Measurements from ENCODE around the gene EPHA10. TPM values are rescaled to one million over a fixed set of nuclear protein-coding genes. Genes with fewer than 3 reads are reported as not detected.
"Not testable (repeated sequence)": the region's sequence is repeated elsewhere in the genome, so short reads cannot be mapped to it uniquely, and the experiment has no call there.

The EPHA10 gene
- total RNA-seq, 1 donor from 2014 or later, result not detected

- DNase-seq (ENCODE audit: low read depth), result no peak
These were observed 12.1 kb upstream of the EPHA10 start for GRCh38 chr1:37776946-37777516.

DNA sequence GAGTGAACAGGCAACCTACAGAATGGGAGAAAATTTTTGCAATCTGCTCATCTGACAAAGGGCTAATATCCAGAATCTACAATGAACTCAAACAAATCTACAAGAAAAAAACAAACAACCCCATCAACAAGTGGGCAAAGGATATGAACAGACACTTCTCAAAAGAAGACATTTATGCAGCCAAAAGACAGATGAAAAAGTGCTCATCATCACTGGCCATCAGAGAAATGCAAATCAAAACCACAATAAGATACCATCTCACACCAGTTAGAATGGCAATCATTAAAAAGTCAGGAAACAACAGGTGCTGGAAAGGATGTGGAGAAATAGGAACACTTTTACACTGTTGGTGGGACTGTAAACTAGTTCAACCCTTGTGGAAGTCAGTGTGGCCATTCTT lies 6.5 kb upstream of the EPHA10 start:
- not testable (repeated sequence) for DNase-seq (ENCODE audit: low read depth)

DNA sequence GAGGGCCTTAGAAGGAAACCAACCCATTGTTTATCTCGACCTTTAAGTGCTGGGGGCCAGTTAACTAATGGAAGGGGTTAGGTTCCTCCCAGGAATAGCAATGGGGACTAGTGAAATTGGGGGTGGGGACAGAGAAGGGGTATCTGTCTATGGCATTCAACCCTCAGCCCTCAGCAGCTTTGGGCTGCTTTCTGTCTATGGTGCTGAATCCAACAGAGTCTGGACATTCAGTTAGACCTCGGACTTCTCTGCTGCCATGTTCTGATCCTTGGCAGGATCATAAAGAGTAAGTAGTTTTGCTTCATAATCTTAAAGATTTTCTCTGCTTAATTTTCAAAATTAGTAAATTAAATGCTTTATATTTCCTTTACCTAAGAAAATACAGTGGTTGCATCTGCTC lies 2.6 kb upstream of the EPHA10 start:
- DNase-seq (ENCODE audit: low read depth), result no peak

DNA sequence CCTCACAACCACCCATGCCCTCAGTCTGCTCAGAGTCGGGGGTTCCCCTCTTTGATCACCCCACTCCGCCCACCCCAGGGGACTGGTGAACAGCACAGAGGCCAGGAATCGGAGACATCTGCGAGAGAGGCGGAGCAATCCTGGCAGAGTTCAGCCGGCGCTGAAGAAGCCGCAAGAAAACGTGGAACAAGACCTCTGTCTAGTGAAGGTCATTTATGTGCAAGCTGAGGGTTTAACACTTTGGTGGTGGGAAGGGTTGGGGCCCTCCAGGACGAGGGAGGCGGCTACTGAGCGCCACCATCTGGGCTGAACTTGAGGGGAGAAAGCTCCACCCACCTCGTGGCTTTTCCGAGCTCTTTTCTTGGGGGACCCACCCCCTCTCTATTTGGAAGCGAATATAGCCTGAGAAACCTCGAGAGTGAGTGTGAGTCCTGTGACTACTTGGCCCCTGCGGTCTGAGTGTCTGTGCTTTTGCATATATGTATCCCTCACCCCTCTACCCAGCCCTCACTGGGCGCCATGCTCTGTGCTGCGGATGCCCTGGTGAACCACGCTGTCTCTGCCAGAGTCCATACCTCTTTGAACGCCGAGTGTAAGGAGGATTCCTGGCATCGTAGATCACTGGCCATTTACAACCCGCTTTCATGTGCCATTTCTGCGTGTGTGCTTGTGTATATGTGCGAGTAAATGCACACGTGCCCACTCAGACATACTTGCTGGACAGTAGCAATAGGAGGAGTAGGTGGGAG lies 1.2 kb upstream of the EPHA10 start:
- peak; percentile 3 for DNase-seq (ENCODE audit: low read depth)

GRCh38 chr1:37764414-37764825 lies 500 bp downstream of the EPHA10 start:
- DNase-seq (ENCODE audit: low read depth), result peak; percentile 29

- DNase-seq (ENCODE audit: low read depth), result no peak
These were observed 1.0 kb downstream of the EPHA10 start for GRCh38 chr1:37763791-37764413.

DNA sequence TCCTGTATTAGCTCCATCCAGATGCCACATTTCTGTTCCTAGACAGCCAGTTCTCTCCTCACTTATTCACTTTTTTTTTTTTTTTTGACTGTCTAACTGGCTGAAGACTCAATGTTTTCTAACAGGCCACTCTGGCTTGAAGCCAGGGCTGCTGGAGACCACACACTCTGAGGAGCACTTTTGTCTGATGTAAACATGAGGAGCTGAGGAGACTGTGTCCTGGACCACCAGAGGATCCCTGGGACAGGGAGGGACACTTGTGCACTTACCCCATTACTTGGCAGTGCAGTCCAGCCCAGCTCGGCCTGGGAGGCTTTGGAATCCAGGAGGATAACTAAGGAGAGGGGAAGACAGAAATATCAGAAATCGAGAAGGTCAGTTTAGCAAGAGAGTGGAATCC lies 2.4 kb downstream of the EPHA10 start:
- DNase-seq (ENCODE audit: low read depth), result no peak

DNA sequence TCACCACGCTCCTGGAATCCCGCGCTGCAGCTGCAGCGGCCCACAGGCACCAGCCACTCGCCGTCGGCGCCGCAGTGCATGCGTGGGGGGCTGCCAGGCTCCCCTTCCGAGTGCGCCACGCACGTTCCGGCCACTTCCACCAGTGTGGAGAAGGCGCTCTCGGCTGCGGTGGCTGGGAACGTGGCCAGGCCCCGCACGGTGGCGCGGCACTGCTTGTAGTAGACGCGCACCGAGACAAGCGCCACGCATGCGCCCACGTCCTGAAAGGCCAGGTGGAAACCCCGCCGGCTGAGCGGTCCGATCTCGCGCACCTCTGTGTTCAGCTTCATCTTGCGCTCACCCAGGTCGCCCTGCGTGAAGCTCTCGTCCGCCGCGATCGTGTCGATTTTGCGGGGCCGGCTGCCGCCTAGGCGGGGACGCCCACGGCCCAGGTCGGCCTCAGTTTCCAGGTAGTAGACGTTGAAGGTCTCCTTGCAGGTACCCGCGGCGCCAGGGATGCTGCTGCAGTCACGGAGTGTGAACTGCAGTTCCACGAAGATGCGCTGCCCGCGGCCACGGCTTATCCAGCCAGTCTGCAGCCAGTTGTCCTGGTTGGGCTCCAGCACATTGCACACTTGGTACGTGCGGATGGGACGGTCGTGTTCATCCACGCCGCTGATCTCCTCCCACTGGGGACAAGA lies 3.4 kb downstream of the EPHA10 start:
- DNase-seq (ENCODE audit: low read depth), result no peak

GRCh38 chr1:37759451-37759850 lies 5.5 kb downstream of the EPHA10 start:
- no peak for DNase-seq (ENCODE audit: low read depth)

DNA sequence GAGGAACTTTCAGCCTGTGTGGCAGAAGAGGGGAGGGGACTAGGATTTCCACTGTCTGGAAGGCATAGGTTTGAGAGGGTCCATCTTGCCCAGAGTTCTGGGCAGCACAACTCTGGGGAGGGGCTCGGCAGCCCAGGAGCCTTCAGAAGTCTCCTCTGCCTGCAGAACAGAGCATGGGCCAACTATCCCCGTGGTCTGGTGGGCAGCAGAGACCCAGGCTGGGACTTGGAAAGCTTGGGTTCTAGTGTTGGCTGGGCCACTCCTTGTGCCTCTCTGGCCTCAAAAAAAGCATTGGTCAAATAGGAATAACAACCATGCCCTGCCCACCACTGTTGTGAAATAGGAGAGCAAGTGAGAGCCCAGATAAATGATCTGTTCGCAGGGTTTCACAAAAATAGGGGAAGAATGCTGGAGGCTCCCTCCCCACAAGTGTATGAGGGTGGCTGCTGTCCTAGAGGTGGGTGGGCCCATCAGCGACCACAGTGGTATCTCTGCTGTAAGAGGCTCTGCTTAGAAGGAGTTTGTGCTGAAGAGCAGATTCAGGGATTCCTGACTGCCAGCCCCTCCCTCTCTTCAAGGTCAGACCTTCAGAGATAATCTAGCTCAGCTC lies 8.9 kb downstream of the EPHA10 start:
- DNase-seq (ENCODE audit: low read depth), result no peak

GRCh38 chr1:37755290-37755689 lies 9.6 kb downstream of the EPHA10 start:
- DNase-seq (ENCODE audit: low read depth), result no peak

DNA sequence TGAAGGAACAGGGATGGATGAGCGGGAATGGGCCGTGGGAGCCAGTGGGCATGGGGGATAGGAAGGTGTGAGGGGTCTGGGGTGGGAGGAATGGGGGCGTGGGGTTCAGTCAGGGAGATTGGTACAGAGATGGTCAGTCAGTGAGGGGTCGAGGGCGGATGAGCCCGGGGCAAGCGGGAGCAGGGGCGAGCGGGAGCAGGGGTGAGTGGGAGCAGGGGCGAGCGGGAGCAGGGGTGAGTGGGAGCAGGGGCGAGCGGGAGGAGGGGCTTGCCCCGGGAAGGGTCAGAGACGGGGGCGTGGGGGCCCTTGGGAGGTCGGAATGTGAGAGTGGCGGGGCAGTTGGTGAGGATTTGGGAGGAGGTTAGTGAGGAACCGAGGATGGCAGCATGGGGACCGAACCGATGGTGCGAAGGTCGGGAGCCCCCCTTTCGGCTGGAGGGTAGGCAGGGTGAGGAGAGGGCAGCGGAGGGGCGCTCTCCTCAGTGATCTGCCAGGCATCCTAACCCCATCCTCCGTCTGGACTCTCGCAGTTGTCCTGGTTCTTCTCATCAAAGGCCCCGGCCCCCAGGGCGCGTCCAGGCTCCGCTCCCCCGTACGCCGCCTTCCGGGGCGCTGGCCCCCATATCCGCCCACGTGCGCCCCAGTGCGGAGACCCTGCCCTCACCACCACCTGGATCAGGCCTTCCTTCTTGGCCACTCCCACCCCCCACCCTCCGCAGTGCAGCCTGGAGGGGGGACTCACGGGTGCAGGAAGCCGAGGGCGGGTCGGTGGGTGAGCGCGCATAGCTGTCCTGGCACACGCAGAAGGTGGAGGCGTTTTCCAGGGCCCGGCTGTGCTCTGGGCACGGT lies 11.2 kb downstream of the EPHA10 start:
- no peak for DNase-seq (ENCODE audit: low read depth)

DNA sequence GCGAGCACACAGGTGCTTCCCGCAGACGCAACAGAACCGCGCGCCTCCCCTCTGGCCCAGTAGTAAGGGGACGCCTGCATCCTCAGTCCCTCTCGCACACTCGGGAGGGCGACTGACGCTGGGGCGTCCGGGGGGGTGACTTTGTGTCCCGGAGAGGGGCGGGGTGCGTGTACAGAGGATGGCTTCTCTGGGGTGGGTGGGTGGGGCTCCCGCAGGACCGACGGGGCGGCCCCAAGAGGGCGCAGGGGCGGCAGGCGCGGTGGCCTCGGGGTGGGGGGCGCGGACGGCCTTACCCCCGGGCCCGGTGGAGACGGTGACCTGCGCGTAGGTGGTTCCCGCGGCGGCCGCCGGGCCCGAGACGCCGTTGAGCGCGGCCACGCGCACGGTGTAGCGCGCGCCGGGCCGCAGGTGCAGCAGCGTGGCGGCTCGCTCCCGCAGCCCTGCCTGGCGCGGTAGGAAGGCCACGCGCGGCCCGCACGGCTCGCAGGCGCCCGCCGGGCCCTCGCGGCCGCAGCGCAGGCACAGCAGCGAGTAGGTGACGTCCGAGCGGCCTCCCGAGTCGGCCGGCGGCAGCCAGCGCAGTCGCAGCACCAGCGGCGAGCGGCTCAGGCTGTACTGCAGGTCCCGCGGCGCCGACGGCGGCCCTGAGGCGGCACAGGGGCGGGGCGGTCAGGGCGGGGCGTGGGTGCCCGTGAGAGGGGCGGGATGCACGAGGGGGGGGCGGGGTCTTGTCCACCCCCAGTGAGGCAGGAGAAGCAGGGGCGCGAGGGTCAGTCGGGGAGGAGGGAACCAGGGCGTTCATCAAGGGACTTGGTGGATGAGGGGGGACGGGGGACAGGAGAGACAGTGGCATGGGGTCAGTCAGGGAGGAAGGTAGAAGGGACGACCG lies 12.1 kb downstream of the EPHA10 start:
- no peak for DNase-seq (ENCODE audit: low read depth)

DNA sequence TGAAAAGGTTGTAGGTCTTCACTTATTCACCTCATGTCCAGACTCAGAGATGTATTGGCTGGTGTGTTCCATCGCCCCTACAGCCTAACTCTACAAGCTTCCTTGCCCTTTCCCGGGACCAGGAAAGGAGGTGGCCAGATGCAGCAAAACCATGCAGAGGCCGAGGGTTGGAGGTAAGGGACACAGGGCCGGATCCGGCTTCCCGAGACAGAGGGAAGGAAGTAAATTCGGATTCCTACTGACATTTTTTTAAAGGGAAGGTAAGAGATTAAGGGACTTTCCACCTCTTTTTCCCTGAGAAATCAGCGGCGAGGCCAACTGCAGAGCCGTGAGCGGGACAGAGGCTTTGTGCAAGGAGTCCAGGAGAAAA lies 12.7 kb downstream of the EPHA10 start:
- DNase-seq (ENCODE audit: low read depth), result no peak

DNA sequence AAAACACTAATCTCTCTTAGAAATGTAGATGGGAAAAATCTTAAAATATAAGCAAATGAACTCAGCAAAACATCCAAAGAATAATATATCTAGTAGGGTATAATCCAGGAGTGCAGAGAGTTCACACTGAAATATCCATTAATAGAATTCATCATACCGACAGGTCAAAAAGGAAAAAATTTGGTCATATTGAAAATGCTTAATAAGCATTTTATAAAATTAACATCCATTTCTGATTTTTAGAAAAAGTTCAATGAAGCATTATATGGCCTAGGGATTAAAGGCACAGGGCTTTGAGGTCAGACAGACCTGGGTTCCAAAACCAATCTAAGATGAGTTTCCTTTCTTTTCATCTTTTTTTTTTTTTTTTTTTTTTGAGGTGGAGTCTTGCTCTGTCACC lies 16.4 kb downstream of the EPHA10 start:
- no peak for DNase-seq (ENCODE audit: low read depth)

DNA sequence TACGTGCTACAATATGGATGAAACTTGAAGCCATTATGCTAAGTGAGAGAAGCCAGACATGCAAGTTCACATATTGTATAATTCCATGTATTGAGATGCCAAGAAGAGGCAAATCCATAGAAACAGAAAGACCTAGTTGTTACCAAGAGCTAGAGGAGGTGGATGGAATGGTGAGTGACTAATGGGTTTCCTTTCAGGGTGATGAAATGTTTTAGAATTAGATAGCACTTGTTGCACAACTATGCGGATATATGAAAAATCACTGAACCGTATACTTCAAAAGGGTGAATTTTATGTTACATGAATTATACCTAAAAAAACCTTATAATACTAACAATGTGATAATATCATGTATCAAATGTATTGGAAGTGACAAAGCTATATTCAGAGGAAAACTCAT lies 18.1 kb downstream of the EPHA10 start:
- no peak for DNase-seq (ENCODE audit: low read depth)

- no peak for DNase-seq (ENCODE audit: low read depth)
These were observed 23.3 kb downstream of the EPHA10 start for GRCh38 chr1:37741662-37742061.

DNA sequence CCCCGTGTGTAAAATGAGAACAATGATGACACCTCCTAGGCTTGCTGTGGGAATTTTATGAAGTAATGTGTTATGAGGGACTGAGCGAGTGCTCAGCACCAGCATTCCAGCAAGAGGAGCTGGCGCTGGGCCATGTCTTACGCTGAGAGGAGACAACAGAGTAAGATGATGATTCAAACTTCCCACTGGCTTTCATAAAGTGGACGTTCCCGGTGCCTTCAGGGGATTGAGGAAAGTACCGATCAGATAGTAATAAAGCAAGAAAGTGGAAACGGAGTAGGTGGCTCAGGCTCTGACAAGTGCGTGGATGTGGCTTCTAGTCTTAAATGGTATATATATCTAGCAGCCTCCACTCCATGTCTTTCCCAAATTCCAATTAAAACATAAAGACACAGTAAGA lies 23.8 kb downstream of the EPHA10 start:
- peak; percentile 33 for DNase-seq (ENCODE audit: low read depth)

DNA sequence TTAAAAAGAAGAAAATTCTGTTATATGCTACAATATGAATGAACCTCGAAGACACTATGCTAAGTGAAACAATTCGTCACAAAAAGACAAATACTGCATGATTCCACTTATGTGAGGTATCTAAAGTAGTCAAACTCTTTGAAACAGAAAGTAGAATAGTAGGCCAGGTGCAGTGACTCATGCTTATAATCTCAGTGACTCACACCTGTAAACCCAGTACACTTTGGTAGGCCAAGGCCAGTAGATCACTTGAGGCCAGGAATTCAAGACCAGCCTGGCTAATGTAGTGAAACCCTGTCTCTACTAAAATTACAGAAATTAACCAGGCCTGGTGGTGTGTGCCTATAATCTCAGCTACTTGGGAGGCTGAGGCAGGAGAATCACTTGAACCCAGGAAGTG lies 25.7 kb downstream of the EPHA10 start:
- DNase-seq (ENCODE audit: low read depth), result no peak

DNA sequence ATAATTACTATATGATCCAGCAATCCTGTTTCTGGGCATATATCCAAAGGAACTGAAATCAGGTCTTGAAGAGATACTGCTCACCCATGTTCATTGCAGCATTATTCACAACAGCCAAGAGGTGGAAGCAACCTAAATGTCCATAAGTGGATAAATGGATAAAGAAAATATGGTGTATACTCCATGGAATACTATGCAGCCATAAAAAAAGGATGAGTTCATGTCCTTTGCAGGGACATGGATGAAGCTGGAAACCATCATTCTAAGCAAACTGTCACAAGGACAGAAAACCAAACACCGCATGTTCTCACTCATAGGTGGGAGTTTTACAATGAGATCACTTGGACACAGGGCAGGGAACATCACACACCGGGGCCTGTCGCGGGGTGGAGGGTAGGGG lies 26.3 kb downstream of the EPHA10 start:
- DNase-seq (ENCODE audit: low read depth), result not testable (repeated sequence)
